Ovary (tissue), 9 donors: ENCODE results near the gene CACNA1C. TPM values are rescaled to one million over a fixed set of nuclear protein-coding genes. Genes with fewer than 3 reads are reported as not detected.

ENCODE experiments used
- DNase-seq, 5 donors: peaks; one replicate each; pipeline ENCODE4 v3.0.0-alpha.2; 2019 to 2020
- H3K27ac ChIP-seq, 2 donors: fragments of 200-600 bp; one replicate each; pipeline versions ENCODE4 v1.5.1 to v1.8.0; 2019 to 2022
- H3K27me3 ChIP-seq: fragments of 200-600 bp; one replicate; pipeline ENCODE4 v1.8.0; 2022
- H3K36me3 ChIP-seq: fragments of 200-600 bp; sonication (generic); one replicate; pipeline ENCODE4 v1.5.1; 2019
- H3K4me1 ChIP-seq: one replicate; pipeline ENCODE4 v1.8.1; 2013; ENCODE audit warnings: mild to moderate bottlenecking, moderate library complexity; ENCODE audit not compliant: insufficient read depth
- H3K4me3 ChIP-seq: fragments of 200-600 bp; sonication (generic); one replicate; pipeline ENCODE4 v1.5.1; 2017
- H3K9me3 ChIP-seq, 2 donors: fragments of 200-600 bp in 1 of 2; sonication (generic) in 1 of 2; one replicate each; pipeline versions ENCODE4 v1.5.1 to v1.8.1; 2013 to 2019; ENCODE audit warnings: mild to moderate bottlenecking in 1 of 2, moderate library complexity in 1 of 2
- EP300 ChIP-seq: sonication (generic); formaldehyde crosslinking; IDR thresholded peaks from one replicate; pipeline ENCODE4 v1.6.1; 2017; ENCODE audit warnings: antibody characterized with exemption
- POLR2A ChIP-seq: fragments of 450-650 bp; IDR thresholded peaks from one replicate; pipeline ENCODE4 v1.6.1; 2017; ENCODE audit warnings: antibody characterized with exemption, mild to moderate bottlenecking, moderate library complexity
- WGBS, 3 donors: extraction: QIAGEN DNeasy Blood & Tissue Kit in 1 of 3; methylation state at CpG; one replicate each; pipeline versions ENCODE4 v1.1.5 to v1.1.7; 2013 to 2017; 5-methylcytosine and 5-hydroxymethylcytosine counted together
- intact Hi-C, 4 donors: fragments of 100-400 bp; cut with DNase I; formaldehyde crosslinking; loops; one replicate each; pipeline versions ENCODE4 v1.11.0 to v1.15.1; 2022 to 2023
- polyA plus RNA-seq, 2 donors: library from polyadenylated mRNA; stranded (reverse); fragments of 200-250 nt in 1 of 2; fragments of 350-450 nt in 1 of 2; fragmentation: Illumina TruSeq in 1 of 2; extraction: RNeasy Lipid Tissue Mini Kit (QIAGEN cat#74804) in 1 of 2; gene quantifications; one replicate each; pipeline ENCODE4 v1.2.3, GENCODE V29; 2013 to 2014
- total RNA-seq, 7 donors: library from RNA; depleted of rRNA in 2 of 7; stranded (reverse); fragments of >200 nt in 2 of 7; fragmentation: NEBNext Ultra II Directional in 3 of 7; extraction: Animal tissue kit (Norgen Biotek cat#: 25700) in 3 of 7; gene quantifications; one replicate each; pipeline versions ENCODE4 v1.1.0 to v1.2.4, GENCODE V29; 2016 to 2023
- TF ChIP-seq, protein P1 (sequence below), 3 donors: fragments of 450-650 bp in 2 of 3; fragments of 200-600 bp in 1 of 3; IDR thresholded peaks; one replicate each; pipeline versions ENCODE4 v1.5.1 to v1.8.0; 2016 to 2022; ENCODE audit warnings: antibody characterized with exemption in 3 of 3, mild to moderate bottlenecking in 1 of 3
- donor health status: DM: no; HTN: no; CAD: no; lungs with moderate emphysema.
- donor health status: DM: no; HTN: no; CAD: no.
- donor health status: Bipolar disorder and iron deficiency.
- donor health status: DM: yes; HTN: yes; CAD: no.
- donor health status: DM: no; HTN: no; CAD: no.
- donor health status: DM: yes; HTN: yes; CAD: no.

CACNA1C gene
- total and polyA plus RNA-seq, 9 donors, result 2.2 to 8.3 (median 3.7) TPM

DNA sequence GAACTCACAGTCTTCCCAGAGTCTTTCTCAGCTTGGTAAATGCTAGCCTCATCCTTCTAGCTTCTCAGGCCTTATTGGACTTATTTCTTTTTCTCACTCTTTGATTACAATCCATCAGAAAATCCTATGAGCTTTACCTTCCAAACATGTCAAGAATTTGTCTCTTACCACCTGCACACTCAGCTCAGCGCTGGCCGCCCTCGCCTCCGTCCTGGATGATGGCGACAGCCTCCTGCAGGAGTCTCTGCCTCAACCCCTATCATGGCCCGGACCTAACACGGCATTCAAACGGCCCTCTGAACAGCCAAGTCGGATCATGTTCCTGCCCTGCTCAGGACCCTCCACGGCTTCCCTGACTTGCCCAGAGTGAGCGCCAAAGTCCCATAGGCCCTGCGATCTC is 408.9 kb downstream of the CACNA1C start:
- DNase-seq, result no peak
- no peaks in the 10 kb centered on the region for H3K9me3 ChIP-seq
- WGBS, 3 donors, result 90 to 97% (median 92%) methylated on average over 12 of the region's 12 CpGs
- TF ChIP-seq EP300, result no peak
- no peak for TF ChIP-seq POLR2A
- TF ChIP-seq, protein P1, sequence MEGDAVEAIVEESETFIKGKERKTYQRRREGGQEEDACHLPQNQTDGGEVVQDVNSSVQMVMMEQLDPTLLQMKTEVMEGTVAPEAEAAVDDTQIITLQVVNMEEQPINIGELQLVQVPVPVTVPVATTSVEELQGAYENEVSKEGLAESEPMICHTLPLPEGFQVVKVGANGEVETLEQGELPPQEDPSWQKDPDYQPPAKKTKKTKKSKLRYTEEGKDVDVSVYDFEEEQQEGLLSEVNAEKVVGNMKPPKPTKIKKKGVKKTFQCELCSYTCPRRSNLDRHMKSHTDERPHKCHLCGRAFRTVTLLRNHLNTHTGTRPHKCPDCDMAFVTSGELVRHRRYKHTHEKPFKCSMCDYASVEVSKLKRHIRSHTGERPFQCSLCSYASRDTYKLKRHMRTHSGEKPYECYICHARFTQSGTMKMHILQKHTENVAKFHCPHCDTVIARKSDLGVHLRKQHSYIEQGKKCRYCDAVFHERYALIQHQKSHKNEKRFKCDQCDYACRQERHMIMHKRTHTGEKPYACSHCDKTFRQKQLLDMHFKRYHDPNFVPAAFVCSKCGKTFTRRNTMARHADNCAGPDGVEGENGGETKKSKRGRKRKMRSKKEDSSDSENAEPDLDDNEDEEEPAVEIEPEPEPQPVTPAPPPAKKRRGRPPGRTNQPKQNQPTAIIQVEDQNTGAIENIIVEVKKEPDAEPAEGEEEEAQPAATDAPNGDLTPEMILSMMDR (IDR thresholded peaks at IDR 0.05), result no peak
- H3K4me3 ChIP-seq, result no peak overlapping the region
- H3K27me3 ChIP-seq, result no peaks in the 10 kb centered on the region
- intact Hi-C loops, result no loop called here
- no peak overlapping the region for H3K27ac ChIP-seq
- no peaks in the 10 kb centered on the region for H3K4me1 ChIP-seq
- H3K36me3 ChIP-seq, result no peaks in the 10 kb centered on the region

GRCh38 chr12:2462087-2462486 is 409.3 kb downstream of the CACNA1C start:
- intact Hi-C loops, result no loop called here
- H3K27me3 ChIP-seq, result no peaks in the 10 kb centered on the region
- no peaks in the 10 kb centered on the region for H3K9me3 ChIP-seq
- no peak for DNase-seq
- H3K36me3 ChIP-seq, result no peaks in the 10 kb centered on the region
- H3K4me1 ChIP-seq, result no peaks in the 10 kb centered on the region
- no peak overlapping the region for H3K4me3 ChIP-seq
- TF ChIP-seq POLR2A (no peak), EP300 (no peak)
- TF ChIP-seq, protein P1 (IDR thresholded peaks at IDR 0.05), result no peak
- H3K27ac ChIP-seq, result no peak overlapping the region
- 94 to 96% (median 94%) methylated on average over 14 of the region's 14 CpGs for WGBS, 3 donors

DNA sequence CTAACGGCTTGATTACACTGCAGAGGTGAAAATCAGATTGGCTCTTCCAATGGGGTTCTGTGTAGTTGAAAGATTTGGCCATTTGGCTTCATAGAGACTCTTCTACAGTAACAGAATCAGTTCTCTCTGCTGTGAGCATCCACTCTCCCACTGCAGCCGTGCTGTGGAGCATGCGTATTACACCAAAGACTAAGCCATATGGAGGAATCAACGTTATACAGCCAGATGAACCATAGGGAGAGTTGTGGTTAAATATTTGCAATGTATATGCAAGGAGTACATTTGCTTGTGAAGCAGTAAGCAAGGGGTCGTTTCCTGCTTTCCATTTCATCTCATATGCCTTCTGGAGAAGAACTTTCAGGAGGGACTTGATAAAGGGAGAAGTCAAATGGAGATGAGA is 410.9 kb downstream of the CACNA1C start:
- no peaks in the 10 kb centered on the region for H3K4me1 ChIP-seq
- no peaks in the 10 kb centered on the region for H3K9me3 ChIP-seq
- WGBS, 3 donors, result 66 to 73% (median 70%) methylated on average over 5 of the region's 5 CpGs
- no peaks in the 10 kb centered on the region for H3K36me3 ChIP-seq
- no peak overlapping the region for H3K4me3 ChIP-seq
- intact Hi-C loops, result no loop called here
- no peak overlapping the region for H3K27ac ChIP-seq
- TF ChIP-seq POLR2A (no peak), EP300 (no peak)
- TF ChIP-seq, protein P1 (IDR thresholded peaks at IDR 0.05), result no peak
- no peaks in the 10 kb centered on the region for H3K27me3 ChIP-seq
- no peak for DNase-seq

GRCh38 chr12:2465681-2466080 is 412.9 kb downstream of the CACNA1C start:
- intact Hi-C loops, result no loop called here
- 78 to 82% (median 79%) methylated on average over 10 of the region's 10 CpGs for WGBS, 3 donors
- Histone ChIP-seq H3K9me3 (no peaks in the 10 kb centered on the region), H3K36me3 (no peaks in the 10 kb centered on the region), H3K4me3 (no peak overlapping the region), H3K27me3 (no peaks in the 10 kb centered on the region), H3K27ac (no peak overlapping the region), H3K4me1 (no peaks in the 10 kb centered on the region)
- TF ChIP-seq, protein P1 (IDR thresholded peaks at IDR 0.05), result no peak
- TF ChIP-seq EP300, result no peak
- no peak for TF ChIP-seq POLR2A
- no peak for DNase-seq

DNA sequence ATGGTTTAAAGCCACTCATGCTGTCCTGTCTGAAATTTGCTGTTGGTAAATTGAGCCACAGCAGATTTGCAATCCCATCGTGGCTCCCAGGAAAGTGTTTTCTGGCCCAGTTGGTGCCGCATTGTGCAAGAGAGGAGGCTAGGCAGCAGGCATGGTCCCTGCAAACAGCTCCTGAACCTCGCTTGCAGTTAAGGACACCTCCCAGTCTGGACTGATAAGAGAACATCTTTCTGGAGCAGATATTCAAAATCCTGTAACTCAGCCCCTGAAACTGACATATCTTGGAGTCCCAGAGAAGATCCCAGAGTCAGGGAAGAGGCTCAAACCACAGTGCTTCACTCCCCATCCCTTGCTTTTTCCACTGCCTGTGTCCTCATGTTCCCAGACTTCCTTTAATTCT is 413.4 kb downstream of the CACNA1C start:
- Histone ChIP-seq H3K27ac (no peak overlapping the region), H3K9me3 (no peaks in the 10 kb centered on the region)

More for the DNA sequence above, 413.4 kb downstream of the CACNA1C start:
- intact Hi-C loops, result no loop called here
- Histone ChIP-seq H3K27me3 (no peaks in the 10 kb centered on the region), H3K36me3 (no peaks in the 10 kb centered on the region), H3K4me3 (no peak overlapping the region), H3K4me1 (no peaks in the 10 kb centered on the region)
- 56 to 79% (median 64%) methylated on average over 3 of the region's 3 CpGs for WGBS, 3 donors
- no peak for TF ChIP-seq POLR2A
- no peak for TF ChIP-seq EP300
- TF ChIP-seq, protein P1 (IDR thresholded peaks at IDR 0.05), result no peak
- DNase-seq, result no peak
